D341Med (cell line): ENCODE measurements around the gene TARS2.

Source experiments
- DNase-seq: peaks from one replicate; pipeline ENCODE4 v3.0.0; 2012; ENCODE audit warnings: low spot score

The TARS2 gene

DNA sequence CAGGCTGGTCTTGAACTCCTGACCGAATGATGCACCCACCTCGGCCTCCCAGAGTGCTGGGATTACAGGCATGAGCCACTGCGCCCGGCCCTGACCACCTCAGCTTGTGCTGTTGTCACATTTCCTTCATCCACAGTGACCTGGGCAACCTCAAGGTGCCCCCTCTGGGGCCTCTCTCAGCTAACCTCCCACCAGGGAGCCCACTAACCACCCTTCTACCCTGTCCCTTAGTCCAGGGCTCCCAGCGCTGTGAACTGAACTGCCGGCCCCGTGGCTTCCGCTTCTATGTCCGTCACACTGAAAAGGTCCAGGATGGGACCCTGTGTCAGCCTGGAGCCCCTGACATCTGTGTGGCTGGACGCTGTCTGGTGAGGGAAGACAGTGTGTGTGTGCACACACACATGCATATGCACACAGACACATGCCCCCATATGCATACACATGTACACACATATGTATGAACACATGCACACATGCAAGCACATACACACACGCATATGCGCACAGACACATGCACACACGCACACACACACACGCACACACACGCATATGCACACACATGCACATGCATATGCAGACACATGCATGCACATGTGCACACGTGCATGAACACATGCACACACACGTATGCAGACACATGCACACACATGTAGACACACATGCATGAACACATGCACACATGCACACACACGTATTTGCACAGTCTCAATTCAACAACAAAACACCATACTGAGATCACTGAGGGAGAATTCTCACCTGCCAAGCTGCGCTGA is 68.2 kb downstream of the TARS2 start:
- DNase-seq = no peak

DNA sequence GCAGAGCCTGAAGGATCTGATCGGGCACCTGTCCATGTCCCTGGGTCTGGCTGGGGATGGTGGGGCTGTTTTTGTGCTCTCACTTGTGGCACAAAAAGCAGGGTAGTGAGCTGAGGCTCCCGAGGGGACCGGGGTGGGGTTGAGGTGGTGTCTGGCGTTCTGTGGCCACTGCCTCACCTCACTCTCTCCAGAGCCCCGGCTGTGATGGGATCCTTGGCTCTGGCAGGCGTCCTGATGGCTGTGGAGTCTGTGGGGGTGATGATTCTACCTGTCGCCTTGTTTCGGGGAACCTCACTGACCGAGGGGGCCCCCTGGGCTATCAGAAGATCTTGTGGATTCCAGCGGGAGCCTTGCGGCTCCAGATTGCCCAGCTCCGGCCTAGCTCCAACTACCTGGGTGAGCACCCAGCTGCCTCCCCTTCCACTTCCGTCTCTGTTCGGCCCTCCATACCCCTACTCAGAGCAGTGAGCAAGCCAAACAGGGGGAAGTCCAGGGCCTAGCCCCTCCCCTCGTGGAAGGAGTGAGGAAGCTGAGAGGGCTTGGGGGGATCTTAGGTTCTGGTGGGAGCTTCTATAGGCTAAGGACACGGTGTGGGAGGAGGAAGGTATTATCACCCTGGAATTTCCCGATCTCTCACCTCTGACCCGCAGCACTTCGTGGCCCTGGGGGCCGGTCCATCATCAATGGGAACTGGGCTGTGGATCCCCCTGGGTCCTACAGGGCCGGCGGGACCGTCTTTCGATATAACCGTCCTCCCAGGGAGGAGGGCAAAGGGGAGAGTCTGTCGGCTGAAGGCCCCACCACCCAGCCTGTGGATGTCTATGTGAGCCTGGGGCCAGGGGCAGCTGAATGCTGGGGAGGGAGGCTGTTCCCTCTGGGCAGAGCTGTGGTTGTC is 69.0 kb downstream of the TARS2 start:
- peak; percentile 24 for DNase-seq

DNA sequence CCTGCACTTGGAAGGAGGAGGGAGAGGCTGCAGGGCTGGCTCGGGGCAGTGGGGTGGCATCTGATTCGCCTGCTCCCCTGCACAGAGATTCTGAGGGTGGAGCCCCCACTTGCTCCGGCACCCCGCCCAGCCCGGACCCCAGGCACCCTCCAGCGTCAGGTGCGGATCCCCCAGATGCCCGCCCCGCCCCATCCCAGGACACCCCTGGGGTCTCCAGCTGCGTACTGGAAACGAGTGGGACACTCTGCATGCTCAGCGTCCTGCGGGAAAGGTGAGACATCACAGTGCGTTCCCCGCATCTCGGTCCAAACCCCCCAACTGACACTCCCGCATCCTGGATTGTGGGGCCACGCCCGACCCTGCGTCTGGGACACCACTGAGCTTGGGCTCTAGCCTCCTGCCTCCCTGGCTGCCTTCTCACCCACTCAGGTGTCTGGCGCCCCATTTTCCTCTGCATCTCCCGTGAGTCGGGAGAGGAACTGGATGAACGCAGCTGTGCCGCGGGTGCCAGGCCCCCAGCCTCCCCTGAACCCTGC is 69.9 kb downstream of the TARS2 start:
- DNase-seq = peak; percentile 22
